ENCODE measurements around the gene AIPL1. TPM values are rescaled to one million over a fixed set of nuclear protein-coding genes. Genes with fewer than 3 reads are reported as not detected.

The AIPL1 gene
- total and polyA plus RNA-seq, 2 donors (not counting 1 experiment from before 2014, with no cell fraction given) = not detected

GRCh38 chr17:6476076-6476809, 41.3 kb upstream of the AIPL1 start:
- CTCF ChIA-PET = interaction anchor here (1.2 to 1.4 kb wide), 2 partner anchors 175 to 226 kb away, joined by 3 to 4 read pairs; partner anchors contain the start of genes C17orf100 and MED31
- Histone ChIP-seq H3K79me2 (ENCODE audit: control insufficient read depth, insufficient read depth, low read length) (no peaks in the 10 kb centered on the region), H3K4me3 (ENCODE audit: control extremely low read depth in 1 of 5, extremely low read depth in 1 of 5, insufficient read depth in 1 of 5, low read depth in 2 of 5, low read length in 4 of 5) (no peak overlapping the region), H3K36me3 (replicated peaks in 1 of 2; ENCODE audit: control extremely low read depth in 1 of 2, control insufficient read depth in 1 of 2, extremely low read depth in 1 of 2, insufficient read depth in 2 of 2, low read length in 1 of 2) (no peaks in the 10 kb centered on the region), H3K27me3 (replicated peaks in 1 of 4; ENCODE audit: control extremely low read depth in 1 of 4, control insufficient read depth in 3 of 4, insufficient read depth in 4 of 4, low read length in 3 of 4) (no peaks in the 10 kb centered on the region), H3K27ac (ENCODE audit: low read length in 2 of 2) (no peak overlapping the region), H3K9me3 (ENCODE audit: control extremely low read depth in 1 of 3, control insufficient read depth in 2 of 3, insufficient read depth in 1 of 3, low read length in 2 of 3) (no peaks in the 10 kb centered on the region), H3K4me2 (replicated peaks; ENCODE audit: low read depth, low read length, poor library complexity, severe bottlenecking) (no peak overlapping the region), H3K9ac (ENCODE audit: low read length) (no peak overlapping the region), H2AFZ (ENCODE audit: insufficient read depth, low read depth, low read length, poor library complexity, severe bottlenecking) (no peak overlapping the region), H4K20me1 (ENCODE audit: control insufficient read depth, insufficient read depth, low read length, poor library complexity, severe bottlenecking) (no peaks in the 10 kb centered on the region), H3K4me1 (ENCODE audit: control insufficient read depth in 2 of 2, insufficient read depth in 2 of 2, low read length in 2 of 2) (peaks cover 0 to 2% of the 10 kb centered on the region in 2 donors)
- intact Hi-C loops (cut with micrococcal nuclease) = no loop called here
- DNase-seq = no peak
- H3K27ac Mint-ChIP-seq = no peak overlapping the region
- ATAC-seq (ENCODE audit: low read depth) = no peak
- peaks cover 4% of the 10 kb centered on the region for H3K4me1 Mint-ChIP-seq
- H3K27me3 Mint-ChIP-seq = no peaks in the 10 kb centered on the region
- WGBS (ENCODE audit: insufficient coverage) = 90% methylated on average over 4 of the region's 8 CpGs
- H3K4me3 Mint-ChIP-seq = no peak overlapping the region
- POLR2A ChIA-PET = no interaction called here
- TF ChIP-seq CTCF (IDR thresholded peaks at IDR 0.05) (no peak), EZH2 (IDR thresholded peaks at IDR 0.05; ENCODE audit: borderline replicate concordance, insufficient read depth, low read depth, low read length, poor library complexity, severe bottlenecking) (no peak)
- H3K9me3 Mint-ChIP-seq (ENCODE audit: insufficient read depth) = no peaks in the 10 kb centered on the region

- intact Hi-C loops (cut with micrococcal nuclease) = no loop called here
- Histone ChIP-seq H3K4me1 (ENCODE audit: control insufficient read depth in 2 of 2, insufficient read depth in 2 of 2, low read length in 2 of 2) (peaks cover 0 to 2% of the 10 kb centered on the region in 2 donors), H3K36me3 (replicated peaks in 1 of 2; ENCODE audit: control extremely low read depth in 1 of 2, control insufficient read depth in 1 of 2, extremely low read depth in 1 of 2, insufficient read depth in 2 of 2, low read length in 1 of 2) (no peaks in the 10 kb centered on the region), H3K4me3 (ENCODE audit: control extremely low read depth in 1 of 5, extremely low read depth in 1 of 5, insufficient read depth in 1 of 5, low read depth in 2 of 5, low read length in 4 of 5) (no peak overlapping the region), H3K9ac (ENCODE audit: low read length) (no peak overlapping the region), H3K4me2 (replicated peaks; ENCODE audit: low read depth, low read length, poor library complexity, severe bottlenecking) (no peak overlapping the region), H2AFZ (ENCODE audit: insufficient read depth, low read depth, low read length, poor library complexity, severe bottlenecking) (no peak overlapping the region), H3K79me2 (ENCODE audit: control insufficient read depth, insufficient read depth, low read length) (no peaks in the 10 kb centered on the region), H3K27me3 (replicated peaks in 1 of 4; ENCODE audit: control extremely low read depth in 1 of 4, control insufficient read depth in 3 of 4, insufficient read depth in 4 of 4, low read length in 3 of 4) (no peaks in the 10 kb centered on the region), H3K9me3 (ENCODE audit: control extremely low read depth in 1 of 3, control insufficient read depth in 2 of 3, insufficient read depth in 1 of 3, low read length in 2 of 3) (no peaks in the 10 kb centered on the region), H4K20me1 (ENCODE audit: control insufficient read depth, insufficient read depth, low read length, poor library complexity, severe bottlenecking) (no peaks in the 10 kb centered on the region), H3K27ac (ENCODE audit: low read length in 2 of 2) (no peak overlapping the region)
- CTCF ChIA-PET = interaction anchor here (1.0 to 1.4 kb wide), 3 partner anchors 125 to 227 kb away, joined by 3 to 4 read pairs (median 4); partner anchors contain the start of genes C17orf100 and MED31
- DNase-seq (no peak), ATAC-seq (ENCODE audit: low read depth) (no peak)
- TF ChIP-seq EZH2 (IDR thresholded peaks at IDR 0.05; ENCODE audit: borderline replicate concordance, insufficient read depth, low read depth, low read length, poor library complexity, severe bottlenecking) = no peak
- no peak for TF ChIP-seq CTCF (IDR thresholded peaks at IDR 0.05)
- WGBS (ENCODE audit: insufficient coverage) = 97% methylated on average over 3 of the region's 4 CpGs
- Mint-ChIP-seq H3K27me3 (no peaks in the 10 kb centered on the region), H3K4me1 (peaks cover 4% of the 10 kb centered on the region), H3K27ac (no peak overlapping the region), H3K9me3 (ENCODE audit: insufficient read depth) (no peaks in the 10 kb centered on the region), H3K4me3 (no peak overlapping the region)
- POLR2A ChIA-PET = no interaction called here
Measured at GRCh38 chr17:6475411-6475810, 40.5 kb upstream of the AIPL1 start.
